Brain microvascular endothelial cell (primary cell): ENCODE results near the gene TP73.

Experiments used
- DNase-seq: peaks from one replicate; pipeline ENCODE4 v3.0.0-alpha.2; 2020
- H3K27ac ChIP-seq: fragments of 250-450 bp; sonication (Bioruptor Pico); 2 replicates; pipeline ENCODE4 v1.5.1; 2020; ENCODE audit warnings: mild to moderate bottlenecking, moderate library complexity
- H3K27me3 ChIP-seq: fragments of 250-450 bp; sonication (Bioruptor Pico); replicated peaks from 2 replicates; pipeline ENCODE4 v1.5.1; 2020; ENCODE audit warnings: mild to moderate bottlenecking
- H3K36me3 ChIP-seq: fragments of 250-450 bp; sonication (Bioruptor Pico); replicated peaks from 2 replicates; pipeline ENCODE4 v1.5.1; 2020; ENCODE audit warnings: mild to moderate bottlenecking
- H3K4me3 ChIP-seq: 2 replicates; pipeline ENCODE4 v1.5.1; 2011; ENCODE audit warnings: low read depth, mild to moderate bottlenecking, control low read depth, low read length, moderate library complexity
- in situ Hi-C: cut with HindIII; loops from 2 replicates; pipeline ENCODE4 v1.10.0; 2017; ENCODE audit warnings: low sequenced_read_pairs, low pct_ligation_motif_present
- TF ChIP-seq, protein P1 (sequence below): IDR thresholded peaks from 2 replicates; pipeline ENCODE4 v1.5.1; 2011; ENCODE audit warnings: low read depth, mild to moderate bottlenecking, moderate library complexity, low read length, control low read depth, inconsistent platforms; ENCODE audit errors: missing control alignments

TP73 gene

DNA sequence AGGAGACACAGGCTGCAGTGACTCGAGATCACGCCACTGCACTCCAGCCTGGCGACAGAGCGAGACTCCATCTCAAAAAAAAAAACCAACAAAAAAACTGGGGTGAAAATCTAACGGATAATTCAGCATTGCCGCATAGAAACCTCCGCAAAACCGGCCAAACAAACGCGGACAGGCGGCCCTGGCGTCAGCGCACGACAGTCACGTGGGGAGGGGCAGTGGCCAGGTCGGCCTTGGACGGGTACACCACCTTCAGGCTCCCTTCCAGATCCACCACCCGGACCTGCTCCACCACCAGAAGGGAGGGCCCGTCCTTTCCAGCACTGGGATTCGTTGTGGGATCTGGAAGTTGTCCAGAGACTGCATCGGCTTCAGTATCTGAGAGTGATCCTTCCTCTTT, 128.6 kb downstream of the TP73 start:
- TF ChIP-seq, protein P1, sequence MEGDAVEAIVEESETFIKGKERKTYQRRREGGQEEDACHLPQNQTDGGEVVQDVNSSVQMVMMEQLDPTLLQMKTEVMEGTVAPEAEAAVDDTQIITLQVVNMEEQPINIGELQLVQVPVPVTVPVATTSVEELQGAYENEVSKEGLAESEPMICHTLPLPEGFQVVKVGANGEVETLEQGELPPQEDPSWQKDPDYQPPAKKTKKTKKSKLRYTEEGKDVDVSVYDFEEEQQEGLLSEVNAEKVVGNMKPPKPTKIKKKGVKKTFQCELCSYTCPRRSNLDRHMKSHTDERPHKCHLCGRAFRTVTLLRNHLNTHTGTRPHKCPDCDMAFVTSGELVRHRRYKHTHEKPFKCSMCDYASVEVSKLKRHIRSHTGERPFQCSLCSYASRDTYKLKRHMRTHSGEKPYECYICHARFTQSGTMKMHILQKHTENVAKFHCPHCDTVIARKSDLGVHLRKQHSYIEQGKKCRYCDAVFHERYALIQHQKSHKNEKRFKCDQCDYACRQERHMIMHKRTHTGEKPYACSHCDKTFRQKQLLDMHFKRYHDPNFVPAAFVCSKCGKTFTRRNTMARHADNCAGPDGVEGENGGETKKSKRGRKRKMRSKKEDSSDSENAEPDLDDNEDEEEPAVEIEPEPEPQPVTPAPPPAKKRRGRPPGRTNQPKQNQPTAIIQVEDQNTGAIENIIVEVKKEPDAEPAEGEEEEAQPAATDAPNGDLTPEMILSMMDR = no peak
- H3K36me3 ChIP-seq = peaks cover 51% of the 10 kb centered on the region
- no peak overlapping the region for H3K4me3 ChIP-seq
- H3K27ac ChIP-seq = no peak overlapping the region
- in situ Hi-C loops = no loop called here
- no peak for DNase-seq
- no peaks in the 10 kb centered on the region for H3K27me3 ChIP-seq

DNA sequence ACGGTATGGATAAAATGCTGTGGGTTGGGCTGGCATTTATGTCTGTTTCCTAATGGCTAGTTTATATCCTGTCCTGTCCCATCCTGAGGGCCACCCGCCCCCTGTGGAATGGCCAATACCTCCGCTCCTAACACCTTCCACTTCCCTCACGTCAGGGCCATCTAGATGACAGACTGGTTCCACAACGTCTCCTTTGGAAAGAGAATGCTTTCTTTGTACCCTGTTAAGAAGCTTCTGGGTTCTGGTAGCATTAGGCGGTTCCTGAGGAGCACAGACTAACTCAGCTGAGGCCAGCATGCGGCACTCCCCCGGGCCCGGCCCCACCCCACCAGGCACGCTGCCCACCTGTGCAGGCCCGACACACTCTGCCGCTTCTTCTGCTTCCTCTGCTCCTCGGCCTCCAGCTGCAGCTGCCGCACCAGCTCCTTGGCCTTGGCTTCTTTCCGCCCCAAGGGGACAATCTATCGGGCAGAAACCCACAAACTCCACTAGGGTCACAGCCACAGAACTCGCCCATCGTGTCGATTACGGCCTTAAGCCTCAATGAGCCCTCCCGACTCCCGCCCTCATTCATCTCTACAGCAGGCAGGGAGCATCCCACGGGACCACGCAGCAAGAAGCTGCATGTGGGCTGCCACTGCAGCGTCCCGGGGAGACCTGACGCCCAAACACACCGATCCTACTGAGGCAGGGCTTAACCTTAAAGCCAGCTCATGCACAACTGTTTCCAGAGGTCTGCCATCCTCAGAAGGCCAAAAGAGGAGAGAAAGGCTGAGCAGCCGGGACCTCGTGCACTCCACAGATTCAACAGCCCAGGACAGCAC, 131.5 kb downstream of the TP73 start:
- no peak overlapping the region for H3K27ac ChIP-seq
- in situ Hi-C loops = no loop called here
- H3K36me3 ChIP-seq = peaks cover 64% of the 10 kb centered on the region

GRCh38 chr1:3785045-3785444, 132.7 kb downstream of the TP73 start:
- Histone ChIP-seq H3K4me3 (no peak overlapping the region), H3K36me3 (peaks cover 55% of the 10 kb centered on the region), H3K27me3 (no peaks in the 10 kb centered on the region), H3K27ac (no peak overlapping the region)
- in situ Hi-C loops = no loop called here
- TF ChIP-seq, protein P1 = no peak
- no peak for DNase-seq

More for the DNA sequence above, 131.5 kb downstream of the TP73 start:
- TF ChIP-seq, protein P1 = no peak
- Histone ChIP-seq H3K4me3 (no peak overlapping the region), H3K27me3 (no peaks in the 10 kb centered on the region)
- DNase-seq = no peak

- in situ Hi-C loops = no loop called here
- no peak overlapping the region for H3K27ac ChIP-seq
- no peaks in the 10 kb centered on the region for H3K27me3 ChIP-seq
- H3K4me3 ChIP-seq = no peak overlapping the region
- peaks cover 54% of the 10 kb centered on the region for H3K36me3 ChIP-seq
- DNase-seq = no peak
- TF ChIP-seq, protein P1 = peak; percentile 53
Observed at GRCh38 chr1:3785456-3786157, 133.3 kb downstream of the TP73 start.
